ENCODE results near the gene EPN3.
A peak's percentile ranks its signal among the peaks of the same experiment; 100 is the strongest.

Gene EPN3

GRCh38 chr17:50542795-50543774, 10.6 kb downstream of the EPN3 start:
- H3K36me3 Mint-ChIP-seq (ENCODE audit: low read depth) = no peaks in the 10 kb centered on the region
- no peaks in the 10 kb centered on the region for H3K9me3 Mint-ChIP-seq
- no peak overlapping the region for H3K4me3 Mint-ChIP-seq
- intact Hi-C loops (cut with micrococcal nuclease) = no loop called here
- peak overlapping the region; percentile 76 for H3K27ac Mint-ChIP-seq
- H3K4me1 Mint-ChIP-seq (ENCODE audit: low read depth) = peaks cover 56% of the 10 kb centered on the region
- peaks cover 30% of the 10 kb centered on the region for H3K27me3 Mint-ChIP-seq

- no peak overlapping the region for H3K4me3 Mint-ChIP-seq
- H3K36me3 Mint-ChIP-seq (ENCODE audit: low read depth) = peaks cover 12% of the 10 kb centered on the region
- H3K9me3 Mint-ChIP-seq = no peaks in the 10 kb centered on the region
- H3K27ac Mint-ChIP-seq = peak overlapping the region; percentile 33
- peaks cover 26% of the 10 kb centered on the region for H3K27me3 Mint-ChIP-seq
- intact Hi-C loops (cut with micrococcal nuclease) = no loop called here
- H3K4me1 Mint-ChIP-seq (ENCODE audit: low read depth) = peaks cover 52% of the 10 kb centered on the region
Observed at GRCh38 chr17:50544516-50544915, 12.0 kb downstream of the EPN3 start.

- no peaks in the 10 kb centered on the region for H3K9me3 Mint-ChIP-seq
- peaks cover 20% of the 10 kb centered on the region for H3K36me3 Mint-ChIP-seq (ENCODE audit: low read depth)
- no peak overlapping the region for H3K4me3 Mint-ChIP-seq
- H3K4me1 Mint-ChIP-seq (ENCODE audit: low read depth) = peaks cover 52% of the 10 kb centered on the region
- intact Hi-C loops (cut with micrococcal nuclease) = loop anchor here (5.0 kb wide), 1 partner anchor 162 kb away; the partner anchor contains the start of gene ANKRD40
- H3K27me3 Mint-ChIP-seq = peaks cover 23% of the 10 kb centered on the region
- peak overlapping the region; percentile 33 for H3K27ac Mint-ChIP-seq
Observed at GRCh38 chr17:50545311-50545710, 12.8 kb downstream of the EPN3 start.

- intact Hi-C loops (cut with micrococcal nuclease) = loop anchor here (1.0 to 5.0 kb wide), 5 partner anchors 80 to 296 kb away; partner anchors contain the start of gene ANKRD40
- H3K36me3 Mint-ChIP-seq (ENCODE audit: low read depth) = peaks cover 33% of the 10 kb centered on the region
- H3K4me1 Mint-ChIP-seq (ENCODE audit: low read depth) = peaks cover 43% of the 10 kb centered on the region
- H3K4me3 Mint-ChIP-seq = peak overlapping the region; percentile 81
- H3K27me3 Mint-ChIP-seq = peaks cover 15% of the 10 kb centered on the region
- peak overlapping the region; percentile 83 for H3K27ac Mint-ChIP-seq
- H3K9me3 Mint-ChIP-seq = no peaks in the 10 kb centered on the region
Observed at GRCh38 chr17:50546701-50547034, 14.1 kb downstream of the EPN3 start.

- intact Hi-C loops (cut with micrococcal nuclease) = loop anchor here (1.0 to 5.0 kb wide), 5 partner anchors 80 to 295 kb away; partner anchors contain the start of gene ANKRD40
- peaks cover 14% of the 10 kb centered on the region for H3K27me3 Mint-ChIP-seq
- H3K9me3 Mint-ChIP-seq = no peaks in the 10 kb centered on the region
- H3K4me1 Mint-ChIP-seq (ENCODE audit: low read depth) = peaks cover 39% of the 10 kb centered on the region
- H3K4me3 Mint-ChIP-seq = peak within 1 kb of the TSS; percentile 81
- H3K36me3 Mint-ChIP-seq (ENCODE audit: low read depth) = peaks cover 38% of the 10 kb centered on the region
- H3K27ac Mint-ChIP-seq = peak within 1 kb of the TSS; percentile 83
Observed at GRCh38 chr17:50547035-50547735, 14.7 kb downstream of the EPN3 start, which contains the start of gene SPATA20. Gene SPATA20, plus strand, starts transcription at chr17:50547174. Its CDS starts 35 bp downstream, at chr17:50547209.

GRCh38 chr17:50547736-50548083, 15.2 kb downstream of the EPN3 start:
- no peaks in the 10 kb centered on the region for H3K9me3 Mint-ChIP-seq
- peak overlapping the region; percentile 83 for H3K27ac Mint-ChIP-seq
- H3K27me3 Mint-ChIP-seq = peaks cover 14% of the 10 kb centered on the region
- H3K4me1 Mint-ChIP-seq (ENCODE audit: low read depth) = peaks cover 34% of the 10 kb centered on the region
- intact Hi-C loops (cut with micrococcal nuclease) = loop anchor here (1.0 to 5.0 kb wide), 5 partner anchors 79 to 295 kb away; partner anchors contain the start of gene ANKRD40
- peaks cover 44% of the 10 kb centered on the region for H3K36me3 Mint-ChIP-seq (ENCODE audit: low read depth)
- peak overlapping the region; percentile 81 for H3K4me3 Mint-ChIP-seq

GRCh38 chr17:50548831-50549230, 16.3 kb downstream of the EPN3 start:
- peaks cover 54% of the 10 kb centered on the region for H3K36me3 Mint-ChIP-seq (ENCODE audit: low read depth)
- intact Hi-C loops (cut with micrococcal nuclease) = loop anchor here (5.0 kb wide), 1 partner anchor 158 kb away; the partner anchor contains the start of gene ANKRD40
- peaks cover 14% of the 10 kb centered on the region for H3K27me3 Mint-ChIP-seq
- no peak overlapping the region for H3K4me3 Mint-ChIP-seq
- H3K27ac Mint-ChIP-seq = no peak overlapping the region
- peaks cover 29% of the 10 kb centered on the region for H3K4me1 Mint-ChIP-seq (ENCODE audit: low read depth)
- no peaks in the 10 kb centered on the region for H3K9me3 Mint-ChIP-seq

- Mint-ChIP-seq H3K9me3 (no peaks in the 10 kb centered on the region), H3K4me1 (ENCODE audit: low read depth) (peaks cover 23% of the 10 kb centered on the region), H3K27ac (no peak overlapping the region)
Observed at GRCh38 chr17:50549256-50549941, 16.9 kb downstream of the EPN3 start.

GRCh38 chr17:50549969-50550368, 17.4 kb downstream of the EPN3 start:
- intact Hi-C loops (cut with micrococcal nuclease) = loop anchor here (5.0 kb wide), 1 partner anchor 157 kb away; the partner anchor contains the start of gene ANKRD40
- H3K27me3 Mint-ChIP-seq = peaks cover 9% of the 10 kb centered on the region
- no peak overlapping the region for H3K27ac Mint-ChIP-seq
- H3K9me3 Mint-ChIP-seq = no peaks in the 10 kb centered on the region
- H3K36me3 Mint-ChIP-seq (ENCODE audit: low read depth) = peaks cover 65% of the 10 kb centered on the region
- H3K4me1 Mint-ChIP-seq (ENCODE audit: low read depth) = peaks cover 17% of the 10 kb centered on the region
- no peak overlapping the region for H3K4me3 Mint-ChIP-seq

More at GRCh38 chr17:50549256-50549941, 16.9 kb downstream of the EPN3 start:
- H3K36me3 Mint-ChIP-seq (ENCODE audit: low read depth) = peaks cover 59% of the 10 kb centered on the region
- no peak overlapping the region for H3K4me3 Mint-ChIP-seq
- intact Hi-C loops (cut with micrococcal nuclease) = loop anchor here (5.0 kb wide), 1 partner anchor 158 kb away; the partner anchor contains the start of gene ANKRD40
- peaks cover 10% of the 10 kb centered on the region for H3K27me3 Mint-ChIP-seq

GRCh38 chr17:50550661-50551432, 18.3 kb downstream of the EPN3 start:
- Mint-ChIP-seq H3K4me1 (ENCODE audit: low read depth) (peaks cover 10% of the 10 kb centered on the region), H3K9me3 (no peaks in the 10 kb centered on the region), H3K4me3 (no peak overlapping the region), H3K36me3 (ENCODE audit: low read depth) (peaks cover 74% of the 10 kb centered on the region), H3K27me3 (peaks cover 3% of the 10 kb centered on the region), H3K27ac (no peak overlapping the region)
- intact Hi-C loops (cut with micrococcal nuclease) = no loop called here

- no peak overlapping the region for H3K4me3 Mint-ChIP-seq
- intact Hi-C loops (cut with micrococcal nuclease) = no loop called here
Observed at GRCh38 chr17:50551433-50551815, 18.9 kb downstream of the EPN3 start.

GRCh38 chr17:50551884-50552283, 19.3 kb downstream of the EPN3 start:
- Mint-ChIP-seq H3K36me3 (ENCODE audit: low read depth) (peaks cover 82% of the 10 kb centered on the region), H3K4me3 (no peak overlapping the region), H3K27me3 (peaks cover 6% of the 10 kb centered on the region), H3K4me1 (ENCODE audit: low read depth) (peaks cover 10% of the 10 kb centered on the region), H3K9me3 (no peaks in the 10 kb centered on the region), H3K27ac (peak overlapping the region; percentile 38)
- intact Hi-C loops (cut with micrococcal nuclease) = no loop called here

More at GRCh38 chr17:50551433-50551815, 18.9 kb downstream of the EPN3 start:
- peaks cover 1% of the 10 kb centered on the region for H3K27me3 Mint-ChIP-seq
- peaks cover 79% of the 10 kb centered on the region for H3K36me3 Mint-ChIP-seq (ENCODE audit: low read depth)
- H3K27ac Mint-ChIP-seq = no peak overlapping the region
- H3K9me3 Mint-ChIP-seq = no peaks in the 10 kb centered on the region
- H3K4me1 Mint-ChIP-seq (ENCODE audit: low read depth) = peaks cover 10% of the 10 kb centered on the region

- H3K4me3 Mint-ChIP-seq = no peak overlapping the region
- peaks cover 24% of the 10 kb centered on the region for H3K27me3 Mint-ChIP-seq
- H3K27ac Mint-ChIP-seq = no peak overlapping the region
- peaks cover 74% of the 10 kb centered on the region for H3K36me3 Mint-ChIP-seq (ENCODE audit: low read depth)
- H3K4me1 Mint-ChIP-seq (ENCODE audit: low read depth) = peaks cover 5% of the 10 kb centered on the region
- intact Hi-C loops (cut with micrococcal nuclease) = no loop called here
- no peaks in the 10 kb centered on the region for H3K9me3 Mint-ChIP-seq
Observed at GRCh38 chr17:50554201-50554600, 21.7 kb downstream of the EPN3 start.

All from dendritic cell treated with granulocyte-macrophage colony-stimulating factor and Interleukin-4, amounts not matched to agents 40 ng/mL and 50 ng/mL, for 4 days (primary cell).